GM23248 (cell line): ENCODE measurements around the gene SPC25.

Experiments used
- EZH2 ChIP-seq: fragments of 200-600 bp; sonication (generic); IDR thresholded peaks from 2 replicates; pipeline ENCODE4 v1.6.1; 2018; ENCODE audit warnings: antibody characterized with exemption, mild to moderate bottlenecking; ENCODE audit not compliant: insufficient read depth, poor library complexity, severe bottlenecking
- EZH2phosphoT487 ChIP-seq: fragments of 200-600 bp; sonication (generic); IDR thresholded peaks from 2 replicates; pipeline ENCODE4 v1.6.1; 2018; ENCODE audit warnings: antibody characterized with exemption, moderate library complexity, mild to moderate bottlenecking, low read depth; ENCODE audit not compliant: insufficient read depth

GRCh38 chr2:168848225-168848624, 42.0 kb downstream of the SPC25 start:
- TF ChIP-seq EZH2 (no peak), EZH2phosphoT487 (no peak)
